GF-D8 (cell line): ENCODE measurements around the gene MVB12A.

Source experiments
- DNase-seq: peaks from one replicate; lab custom pipeline; 2025; lab: John Stamatoyannopoulos, UW

Gene MVB12A

DNA sequence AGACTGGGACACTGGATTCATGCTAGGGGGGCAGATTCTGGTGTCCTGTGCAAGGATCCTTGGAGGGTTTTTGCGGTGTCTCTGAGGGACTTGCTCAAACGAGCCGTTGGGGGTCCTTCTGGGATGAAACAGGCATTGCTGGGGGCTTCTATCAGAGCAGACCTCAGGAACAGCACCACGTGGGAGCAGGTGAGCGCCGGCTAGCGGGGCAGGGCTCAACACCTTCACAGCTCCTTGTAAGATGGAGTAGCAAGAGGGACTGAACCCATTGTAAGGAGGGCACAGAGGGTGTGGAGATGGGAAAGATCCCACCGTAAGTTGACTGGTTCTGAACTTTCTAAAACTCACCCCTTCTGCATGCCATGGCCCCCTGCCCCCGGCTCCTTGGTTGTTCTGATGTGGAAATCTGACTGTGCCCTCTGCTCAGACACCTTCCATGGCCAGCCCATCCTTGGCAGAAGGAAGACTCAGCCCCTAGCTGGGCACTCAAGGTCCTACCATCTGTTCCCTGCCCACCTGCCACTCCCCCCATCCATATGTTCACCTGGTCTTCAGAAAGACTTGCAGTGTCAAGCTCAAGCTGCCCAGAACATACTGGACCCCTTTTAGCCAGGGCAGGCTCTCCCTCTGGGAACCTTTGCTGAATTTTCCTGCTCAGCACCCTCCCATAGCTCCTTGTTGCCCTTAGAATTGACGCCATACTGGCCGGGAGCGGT lies 51.7 kb downstream of the MVB12A start:
- no peak for DNase-seq

GRCh38 chr19:17473041-17473440 lies 53.2 kb downstream of the MVB12A start:
- no peak for DNase-seq
